Neural cell (in vitro differentiated cells): ENCODE data around the gene DEAF1.

Source experiments
- MXI1 ChIP-seq: fragments of 450-650 bp; conservative IDR thresholded peaks from 2 replicates; pipeline ENCODE4 v1.6.1; 2014; ENCODE audit warnings: antibody characterized with exemption, mild to moderate bottlenecking; ENCODE audit not compliant: poor library complexity, severe bottlenecking
- POLR2AphosphoS5 ChIP-seq: IDR thresholded peaks from 2 replicates; pipeline ENCODE4 v1.6.1; 2012
- TF ChIP-seq, protein P1 (sequence below): fragments of 450-650 bp; IDR thresholded peaks from 2 replicates; pipeline ENCODE4 v1.5.1; 2014; ENCODE audit warnings: antibody characterized with exemption, mild to moderate bottlenecking, moderate library complexity; ENCODE audit not compliant: poor library complexity, severe bottlenecking

DNA sequence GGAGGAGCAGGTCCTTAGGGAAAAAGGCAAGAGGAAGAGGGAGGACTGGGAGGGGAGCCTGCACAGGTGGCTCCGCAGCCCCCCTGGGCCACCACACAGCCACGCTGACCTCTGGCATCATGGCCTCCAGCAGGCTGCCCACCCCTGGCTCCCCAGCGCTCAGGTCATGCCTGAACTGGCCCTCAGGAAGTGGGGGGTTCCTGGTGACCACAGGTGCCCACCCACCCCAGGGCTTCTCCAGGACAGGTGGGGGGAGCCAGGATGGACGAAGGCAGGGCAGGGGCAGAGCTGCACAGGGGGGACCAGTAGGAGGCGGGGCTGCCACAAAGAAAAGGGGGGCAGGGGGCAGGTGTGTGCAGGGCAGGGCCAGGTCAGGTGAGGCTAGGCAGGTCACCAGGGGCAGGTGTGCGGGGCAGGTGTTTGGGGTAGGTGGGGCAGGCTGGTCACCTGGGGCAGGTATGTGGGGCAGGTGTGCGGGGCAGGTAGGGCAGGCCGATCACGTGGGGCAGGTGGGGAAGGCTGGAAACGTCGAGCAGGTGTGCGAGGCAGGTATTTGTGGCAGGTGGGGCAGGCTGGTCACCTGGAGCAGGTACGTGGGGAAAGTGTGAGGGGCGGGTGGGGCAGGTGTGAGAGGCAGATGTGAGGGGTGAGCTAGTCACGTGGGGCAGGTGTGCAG lies 997 bp downstream of the DEAF1 start:
- TF ChIP-seq, protein P1, sequence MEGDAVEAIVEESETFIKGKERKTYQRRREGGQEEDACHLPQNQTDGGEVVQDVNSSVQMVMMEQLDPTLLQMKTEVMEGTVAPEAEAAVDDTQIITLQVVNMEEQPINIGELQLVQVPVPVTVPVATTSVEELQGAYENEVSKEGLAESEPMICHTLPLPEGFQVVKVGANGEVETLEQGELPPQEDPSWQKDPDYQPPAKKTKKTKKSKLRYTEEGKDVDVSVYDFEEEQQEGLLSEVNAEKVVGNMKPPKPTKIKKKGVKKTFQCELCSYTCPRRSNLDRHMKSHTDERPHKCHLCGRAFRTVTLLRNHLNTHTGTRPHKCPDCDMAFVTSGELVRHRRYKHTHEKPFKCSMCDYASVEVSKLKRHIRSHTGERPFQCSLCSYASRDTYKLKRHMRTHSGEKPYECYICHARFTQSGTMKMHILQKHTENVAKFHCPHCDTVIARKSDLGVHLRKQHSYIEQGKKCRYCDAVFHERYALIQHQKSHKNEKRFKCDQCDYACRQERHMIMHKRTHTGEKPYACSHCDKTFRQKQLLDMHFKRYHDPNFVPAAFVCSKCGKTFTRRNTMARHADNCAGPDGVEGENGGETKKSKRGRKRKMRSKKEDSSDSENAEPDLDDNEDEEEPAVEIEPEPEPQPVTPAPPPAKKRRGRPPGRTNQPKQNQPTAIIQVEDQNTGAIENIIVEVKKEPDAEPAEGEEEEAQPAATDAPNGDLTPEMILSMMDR = no peak
- TF ChIP-seq POLR2AphosphoS5 (no peak), MXI1 (no peak)
